Measurements from ENCODE around the gene DPH7.
"Not testable (repeated sequence)": the region's sequence is repeated elsewhere in the genome, so short reads cannot be mapped to it uniquely, and the experiment has no call there.

GRCh38 chr9:137622211-137622610, 43.5 kb upstream of the DPH7 start:
- TF ChIP-seq, protein P1, sequence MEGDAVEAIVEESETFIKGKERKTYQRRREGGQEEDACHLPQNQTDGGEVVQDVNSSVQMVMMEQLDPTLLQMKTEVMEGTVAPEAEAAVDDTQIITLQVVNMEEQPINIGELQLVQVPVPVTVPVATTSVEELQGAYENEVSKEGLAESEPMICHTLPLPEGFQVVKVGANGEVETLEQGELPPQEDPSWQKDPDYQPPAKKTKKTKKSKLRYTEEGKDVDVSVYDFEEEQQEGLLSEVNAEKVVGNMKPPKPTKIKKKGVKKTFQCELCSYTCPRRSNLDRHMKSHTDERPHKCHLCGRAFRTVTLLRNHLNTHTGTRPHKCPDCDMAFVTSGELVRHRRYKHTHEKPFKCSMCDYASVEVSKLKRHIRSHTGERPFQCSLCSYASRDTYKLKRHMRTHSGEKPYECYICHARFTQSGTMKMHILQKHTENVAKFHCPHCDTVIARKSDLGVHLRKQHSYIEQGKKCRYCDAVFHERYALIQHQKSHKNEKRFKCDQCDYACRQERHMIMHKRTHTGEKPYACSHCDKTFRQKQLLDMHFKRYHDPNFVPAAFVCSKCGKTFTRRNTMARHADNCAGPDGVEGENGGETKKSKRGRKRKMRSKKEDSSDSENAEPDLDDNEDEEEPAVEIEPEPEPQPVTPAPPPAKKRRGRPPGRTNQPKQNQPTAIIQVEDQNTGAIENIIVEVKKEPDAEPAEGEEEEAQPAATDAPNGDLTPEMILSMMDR (IDR thresholded peaks at IDR 0.05; ENCODE audit: insufficient read depth, low read depth, low read length): not testable (repeated sequence)
- TF ChIP-seq EZH2 (IDR thresholded peaks at IDR 0.05; ENCODE audit: insufficient read depth, low read length): not testable (repeated sequence)
